ENCODE results near the gene MARCO. TPM values are rescaled to one million over a fixed set of nuclear protein-coding genes. Genes with fewer than 3 reads are reported as not detected.

The MARCO gene
- total and polyA plus RNA-seq, 10 donors, result 3.0 to 155 (median 24.3) TPM

DNA sequence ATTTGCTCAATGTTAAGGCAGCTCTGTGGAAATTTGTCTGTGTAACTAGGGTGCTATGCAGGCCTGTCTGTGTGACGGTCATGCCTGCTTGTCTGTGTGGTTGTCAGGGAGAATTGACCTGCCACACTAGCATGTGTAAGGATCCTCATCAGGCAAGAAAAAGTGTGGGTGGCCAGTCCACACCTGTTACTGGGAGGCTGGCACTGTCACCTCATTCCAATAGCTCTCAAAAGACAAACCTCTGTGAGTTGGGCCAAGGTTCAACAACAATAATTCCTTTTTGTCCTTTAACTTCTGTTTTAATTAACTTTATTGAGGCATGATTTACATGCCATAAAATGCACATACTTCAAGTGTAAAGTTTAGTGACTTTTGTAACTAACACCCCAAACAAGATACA is 4.2 kb upstream of the MARCO start:
- WGBS, 5 donors, result 75 to 87% (median 82%) methylated on average over 1 of the region's 1 CpG

DNA sequence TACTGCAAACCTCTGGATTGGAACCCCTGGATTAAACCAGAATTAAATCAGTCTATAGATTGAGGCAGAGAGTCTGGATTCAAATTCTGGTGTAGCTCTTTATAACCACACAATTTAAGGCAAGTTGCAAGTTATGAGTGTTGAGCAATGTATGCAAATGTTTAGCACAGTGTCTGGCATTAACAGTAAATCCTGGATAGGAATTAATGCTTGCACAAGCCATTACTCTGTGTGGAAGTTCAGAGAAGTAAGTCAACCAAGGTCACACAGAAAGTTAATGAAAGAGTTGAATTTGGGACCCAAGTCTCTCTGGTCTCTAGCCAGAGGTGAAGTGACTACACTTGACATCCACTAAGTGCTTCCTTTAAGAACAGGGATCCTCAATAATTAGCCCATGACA is 2.0 kb upstream of the MARCO start:
- intact Hi-C loops (cut with DNase I; ENCODE audit: low total_unique reads), result no loop called here
- H3K4me1 ChIP-seq, result peaks cover 0 to 29% (median 3%) of the 10 kb centered on the region in 6 donors
- H3K27ac ChIP-seq, result peak overlapping the region in 3 of 8 donors; percentile 58 to 64 (median 62)
- H3K4me3 ChIP-seq, result no peak overlapping the region
- TF ChIP-seq POLR2A (IDR thresholded peaks at IDR 0.05) (no peak), POLR2AphosphoS5 (IDR thresholded peaks at IDR 0.05) (no peak)
- TF ChIP-seq, protein P1, sequence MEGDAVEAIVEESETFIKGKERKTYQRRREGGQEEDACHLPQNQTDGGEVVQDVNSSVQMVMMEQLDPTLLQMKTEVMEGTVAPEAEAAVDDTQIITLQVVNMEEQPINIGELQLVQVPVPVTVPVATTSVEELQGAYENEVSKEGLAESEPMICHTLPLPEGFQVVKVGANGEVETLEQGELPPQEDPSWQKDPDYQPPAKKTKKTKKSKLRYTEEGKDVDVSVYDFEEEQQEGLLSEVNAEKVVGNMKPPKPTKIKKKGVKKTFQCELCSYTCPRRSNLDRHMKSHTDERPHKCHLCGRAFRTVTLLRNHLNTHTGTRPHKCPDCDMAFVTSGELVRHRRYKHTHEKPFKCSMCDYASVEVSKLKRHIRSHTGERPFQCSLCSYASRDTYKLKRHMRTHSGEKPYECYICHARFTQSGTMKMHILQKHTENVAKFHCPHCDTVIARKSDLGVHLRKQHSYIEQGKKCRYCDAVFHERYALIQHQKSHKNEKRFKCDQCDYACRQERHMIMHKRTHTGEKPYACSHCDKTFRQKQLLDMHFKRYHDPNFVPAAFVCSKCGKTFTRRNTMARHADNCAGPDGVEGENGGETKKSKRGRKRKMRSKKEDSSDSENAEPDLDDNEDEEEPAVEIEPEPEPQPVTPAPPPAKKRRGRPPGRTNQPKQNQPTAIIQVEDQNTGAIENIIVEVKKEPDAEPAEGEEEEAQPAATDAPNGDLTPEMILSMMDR (IDR thresholded peaks at IDR 0.05 in 8 of 11, conservative IDR thresholded peaks at IDR 0.05 in 3 of 11), result no peak
- DNase-seq, result no peak
- H3K36me3 ChIP-seq, result no peaks in the 10 kb centered on the region
- peaks cover 0 to 21% (median 0%) of the 10 kb centered on the region in 7 donors for H3K27me3 ChIP-seq (replicated peaks in 1 of 7)
- no peaks in the 10 kb centered on the region for H3K9me3 ChIP-seq

More for the DNA sequence above, 4.2 kb upstream of the MARCO start:
- H3K4me3 ChIP-seq, result no peak overlapping the region
- peaks cover 0 to 9% (median 0%) of the 10 kb centered on the region in 7 donors for H3K27me3 ChIP-seq (replicated peaks in 1 of 7)
- peaks cover 0 to 29% (median 3%) of the 10 kb centered on the region in 6 donors for H3K4me1 ChIP-seq
- TF ChIP-seq POLR2AphosphoS5 (IDR thresholded peaks at IDR 0.05) (no peak), POLR2A (IDR thresholded peaks at IDR 0.05) (no peak)
- TF ChIP-seq, protein P1 (IDR thresholded peaks at IDR 0.05 in 8 of 11, conservative IDR thresholded peaks at IDR 0.05 in 3 of 11), result no peak
- H3K27ac ChIP-seq, result peak overlapping the region in 1 of 8 donors; percentile 25
- no peak for DNase-seq
- intact Hi-C loops (cut with DNase I; ENCODE audit: low total_unique reads), result no loop called here
- no peaks in the 10 kb centered on the region for H3K36me3 ChIP-seq
- peaks cover 1 to 20% (median 15%) of the 10 kb centered on the region in 8 donors for H3K9me3 ChIP-seq

DNA sequence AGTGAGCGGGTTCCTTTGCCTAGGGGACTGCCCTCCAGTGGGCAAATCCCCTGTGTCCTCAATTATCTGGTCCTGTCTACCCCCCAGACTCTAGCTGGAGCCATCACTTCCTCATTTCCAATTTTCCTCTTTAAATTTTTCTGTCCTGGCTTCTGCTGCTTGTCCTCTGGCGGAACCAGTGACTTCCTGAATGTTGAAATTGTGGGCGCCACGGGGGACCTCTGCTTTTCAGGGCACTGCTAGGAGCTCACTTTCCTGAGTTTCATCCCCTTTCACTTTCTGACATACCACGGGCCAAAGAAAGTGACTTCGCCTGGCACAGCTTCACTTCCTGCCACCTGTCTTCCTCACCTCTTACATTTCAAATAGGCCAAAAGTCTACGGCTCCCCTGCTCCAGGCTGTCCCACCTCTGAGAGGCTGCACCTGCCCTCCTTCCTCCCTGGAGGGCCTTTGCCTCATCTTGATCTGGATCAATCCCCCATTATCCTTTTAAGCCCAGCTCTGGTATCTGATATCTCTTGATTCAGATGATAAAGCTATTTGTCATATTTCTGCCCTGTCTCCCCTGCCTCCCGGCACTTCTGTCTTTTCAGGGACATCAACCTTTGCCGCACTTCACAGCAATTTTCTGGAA is 1.4 kb upstream of the MARCO start:
- Histone ChIP-seq H3K9me3 (no peaks in the 10 kb centered on the region), H3K4me1 (peaks cover 0 to 29% (median 3%) of the 10 kb centered on the region in 6 donors), H3K4me3 (no peak overlapping the region), H3K36me3 (no peaks in the 10 kb centered on the region), H3K27me3 (replicated peaks in 1 of 7) (peaks cover 0 to 21% (median 0%) of the 10 kb centered on the region in 7 donors), H3K27ac (peak overlapping the region in 3 of 8 donors; percentile 58 to 64 (median 62))
- DNase-seq, result no peak
- WGBS, 5 donors, result 27 to 48% (median 34%) methylated on average over 9 of the region's 9 CpGs
- TF ChIP-seq POLR2A (IDR thresholded peaks at IDR 0.05), result no peak
- TF ChIP-seq, protein P1 (IDR thresholded peaks at IDR 0.05 in 8 of 11, conservative IDR thresholded peaks at IDR 0.05 in 3 of 11), result no peak
- peak in 1 of 3 donors; percentile 15 for TF ChIP-seq POLR2AphosphoS5 (IDR thresholded peaks at IDR 0.05)
- intact Hi-C loops (cut with DNase I; ENCODE audit: low total_unique reads), result no loop called here

DNA sequence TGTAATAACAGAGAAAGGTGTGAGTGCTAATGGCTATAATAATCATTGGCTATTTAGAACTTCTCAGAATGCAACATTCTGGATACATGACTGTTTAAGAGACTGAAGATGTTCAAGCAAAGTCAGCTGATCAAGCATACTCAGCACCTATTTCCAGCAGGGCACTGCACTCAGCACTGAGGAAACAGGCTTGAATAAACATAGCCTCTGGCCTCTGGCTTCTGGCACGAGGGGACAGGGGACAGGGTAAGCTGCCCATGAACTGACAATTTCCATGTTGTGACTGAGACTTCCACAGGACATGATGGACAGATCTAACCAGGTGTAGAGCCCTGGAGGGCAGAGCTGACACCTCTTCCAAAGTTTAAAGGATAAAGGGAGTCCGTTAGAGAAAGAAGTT is 1.3 kb downstream of the MARCO start:
- H3K27me3 ChIP-seq (replicated peaks in 1 of 7), result peaks cover 0 to 21% (median 0%) of the 10 kb centered on the region in 7 donors
- peaks cover 0 to 26% (median 3%) of the 10 kb centered on the region in 6 donors for H3K4me1 ChIP-seq
- H3K36me3 ChIP-seq, result no peaks in the 10 kb centered on the region
- DNase-seq, result no peak
- WGBS, 5 donors, result 42 to 61% (median 59%) methylated on average over 2 of the region's 2 CpGs
- no peak overlapping the region for H3K4me3 ChIP-seq
- H3K9me3 ChIP-seq, result no peaks in the 10 kb centered on the region
- intact Hi-C loops (cut with DNase I; ENCODE audit: low total_unique reads), result no loop called here
- TF ChIP-seq, protein P1 (IDR thresholded peaks at IDR 0.05 in 8 of 11, conservative IDR thresholded peaks at IDR 0.05 in 3 of 11), result no peak
- H3K27ac ChIP-seq, result no peak overlapping the region

Measured in spleen (tissue), 11 donors.